Fibroblast of lung (primary cell): Measurements from ENCODE around the gene IKBKE. TPM values are rescaled to one million over a fixed set of nuclear protein-coding genes. Genes with fewer than 3 reads are reported as not detected.

ENCODE experiments used
- DNase-seq, 2 donors: peaks; one replicate each; pipeline versions ENCODE4 v3.0.0 to v3.0.0-alpha.2; 2010; ENCODE audit warnings: low read depth in 2 of 2
- H2AFZ ChIP-seq: 2 replicates; pipeline ENCODE4 v1.5.1; 2012; ENCODE audit warnings: low read length, control low read depth, inconsistent platforms
- H3K27ac ChIP-seq: 2 replicates; pipeline ENCODE4 v1.5.1; 2011; ENCODE audit warnings: low read length, control low read depth; ENCODE audit not compliant: insufficient read depth
- H3K27me3 ChIP-seq: 2 replicates; pipeline ENCODE4 v1.5.1; 2011; ENCODE audit warnings: mild to moderate bottlenecking, low read length; ENCODE audit not compliant: control insufficient read depth, insufficient read depth
- H3K36me3 ChIP-seq: 2 replicates; pipeline ENCODE4 v1.5.1; 2011; ENCODE audit warnings: low read length; ENCODE audit not compliant: control insufficient read depth, insufficient read depth
- H3K4me1 ChIP-seq: 2 replicates; pipeline ENCODE4 v1.5.1; 2011; ENCODE audit warnings: low read length; ENCODE audit not compliant: control insufficient read depth, insufficient read depth; ENCODE audit errors: extremely low read depth
- H3K4me2 ChIP-seq: 2 replicates; pipeline ENCODE4 v1.5.1; 2011; ENCODE audit warnings: low read length, control low read depth; ENCODE audit not compliant: insufficient read depth; ENCODE audit errors: extremely low read depth
- H3K4me3 ChIP-seq, 4 experiments: fragments of 200-600 bp in 1 of 4; sonication (generic) in 1 of 4; replicated peaks in 1 of 4; 2 replicates each; pipeline ENCODE4 v1.5.1; 2011 to 2016; ENCODE audit warnings: low read length in 4 of 4, low read depth in 3 of 4, mild to moderate bottlenecking in 3 of 4, control low read depth in 2 of 4, inconsistent platforms in 1 of 4, mixed read lengths in 1 of 4; ENCODE audit not compliant: insufficient read depth in 1 of 4; ENCODE audit errors: control extremely low read depth in 1 of 4
- H3K79me2 ChIP-seq: 2 replicates; pipeline ENCODE4 v1.5.1; 2012; ENCODE audit warnings: mild to moderate bottlenecking, low read length, inconsistent platforms; ENCODE audit not compliant: control insufficient read depth, insufficient read depth
- H3K9ac ChIP-seq: 2 replicates; pipeline ENCODE4 v1.5.1; 2011; ENCODE audit warnings: mild to moderate bottlenecking, low read length, control low read depth; ENCODE audit not compliant: insufficient read depth
- H3K9me3 ChIP-seq: 2 replicates; pipeline ENCODE4 v1.5.1; 2012; ENCODE audit warnings: low read depth, low read length; ENCODE audit not compliant: control insufficient read depth, insufficient read depth
- H4K20me1 ChIP-seq: 2 replicates; pipeline ENCODE4 v1.5.1; 2011; ENCODE audit warnings: low read length; ENCODE audit not compliant: control insufficient read depth, insufficient read depth; ENCODE audit errors: extremely low read depth
- CTCF ChIP-seq, 2 donors: IDR thresholded peaks in 1 of 2; conservative IDR thresholded peaks in 1 of 2; 1 replicate in 1 of 2; 2 replicates in 1 of 2; pipeline ENCODE4 v1.5.1; 2011 to 2012; ENCODE audit warnings: low read length in 2 of 2, control low read depth in 1 of 2, inconsistent platforms in 1 of 2, low read depth in 1 of 2, mild to moderate bottlenecking in 1 of 2
- EZH2 ChIP-seq: IDR thresholded peaks from 2 replicates; pipeline ENCODE4 v1.5.1; 2012; ENCODE audit warnings: low read length, control low read depth, mild to moderate bottlenecking; ENCODE audit errors: missing control alignments
- polyA plus RNA-seq, 2 donors: library from polyadenylated mRNA; depleted of rRNA in 1 of 2; stranded (reverse) in 1 of 2; unstranded in 1 of 2; fragments of >200 nt; gene quantifications; 2 replicates each; pipeline ENCODE4 v1.2.1, GENCODE V29; 2011 to 2012; ENCODE audit warnings: missing spikeins in 1 of 2
- total RNA-seq: library from RNA; depleted of rRNA; stranded (reverse); fragments of >200 nt; gene quantifications from 2 replicates; pipeline ENCODE4 v1.2.1, GENCODE V29; 2014

IKBKE gene
- total and polyA plus RNA-seq, 2 donors (not counting 1 experiment from before 2014, with no cell fraction given), result 9.6 to 12.4 TPM

GRCh38 chr1:206439205-206439604 lies 31.1 kb upstream of the IKBKE start:
- peaks cover 2% of the 10 kb centered on the region for H3K4me1 ChIP-seq
- DNase-seq, result no peak
- no peak overlapping the region for H3K4me2 ChIP-seq
- no peaks in the 10 kb centered on the region for H4K20me1 ChIP-seq
- H3K79me2 ChIP-seq, result no peaks in the 10 kb centered on the region
- H3K9me3 ChIP-seq, result no peaks in the 10 kb centered on the region
- TF ChIP-seq CTCF (conservative IDR thresholded peaks at IDR 0.05 in 1 of 2, IDR thresholded peaks at IDR 0.05 in 1 of 2; ENCODE audit: low read depth in 1 of 2, low read length in 2 of 2) (no peak), EZH2 (no peak)
- no peak overlapping the region for H3K27ac ChIP-seq
- no peak overlapping the region for H3K9ac ChIP-seq
- H2AFZ ChIP-seq, result no peak overlapping the region
- H3K27me3 ChIP-seq, result no peaks in the 10 kb centered on the region
- peaks cover 3% of the 10 kb centered on the region for H3K36me3 ChIP-seq
- no peak overlapping the region for H3K4me3 ChIP-seq

GRCh38 chr1:206441336-206441967 lies 28.8 kb upstream of the IKBKE start:
- Histone ChIP-seq H3K4me2 (no peak overlapping the region), H2AFZ (no peak overlapping the region), H4K20me1 (no peaks in the 10 kb centered on the region), H3K4me3 (no peak overlapping the region), H3K4me1 (peaks cover 10% of the 10 kb centered on the region), H3K36me3 (peaks cover 3% of the 10 kb centered on the region), H3K27ac (no peak overlapping the region), H3K9me3 (no peaks in the 10 kb centered on the region), H3K27me3 (no peaks in the 10 kb centered on the region), H3K79me2 (no peaks in the 10 kb centered on the region), H3K9ac (no peak overlapping the region)
- no peak for DNase-seq
- no peak for TF ChIP-seq CTCF (conservative IDR thresholded peaks at IDR 0.05 in 1 of 2, IDR thresholded peaks at IDR 0.05 in 1 of 2; ENCODE audit: low read depth in 1 of 2, low read length in 2 of 2)
- no peak for TF ChIP-seq EZH2

- H3K27me3 ChIP-seq, result no peaks in the 10 kb centered on the region
- H3K4me1 ChIP-seq, result peaks cover 10% of the 10 kb centered on the region
- no peak overlapping the region for H3K4me2 ChIP-seq
- peaks cover 4% of the 10 kb centered on the region for H3K36me3 ChIP-seq
- H3K4me3 ChIP-seq, result no peak overlapping the region
- no peaks in the 10 kb centered on the region for H4K20me1 ChIP-seq
- H3K27ac ChIP-seq, result no peak overlapping the region
- no peak overlapping the region for H3K9ac ChIP-seq
- no peaks in the 10 kb centered on the region for H3K9me3 ChIP-seq
- H3K79me2 ChIP-seq, result no peaks in the 10 kb centered on the region
- no peak for TF ChIP-seq CTCF (conservative IDR thresholded peaks at IDR 0.05 in 1 of 2, IDR thresholded peaks at IDR 0.05 in 1 of 2; ENCODE audit: low read depth in 1 of 2, low read length in 2 of 2)
- TF ChIP-seq EZH2, result no peak
- no peak overlapping the region for H2AFZ ChIP-seq
- DNase-seq, result peak; percentile 37 to 72
Observed at GRCh38 chr1:206442101-206442500, 28.2 kb upstream of the IKBKE start.
